HepG2 (cell line): ENCODE results near the gene TFB1M.
"Not testable (repeated sequence)": the region's sequence is repeated elsewhere in the genome, so short reads cannot be mapped to it uniquely, and the experiment has no call there.

Source experiments
- EED ChIP-seq: sonication (generic); formaldehyde crosslinking; IDR thresholded peaks from 2 replicates; pipeline ENCODE4 v1.5.0; 2020; ENCODE audit warnings: mild to moderate bottlenecking, missing genetic modification reagents
- FOXA1 ChIP-seq, 2 experiments: fragments of 450-650 bp in 1 of 2; sonication (generic) in 1 of 2; formaldehyde crosslinking in 1 of 2; IDR thresholded peaks; 2 replicates each; pipeline versions ENCODE4 v1.4.0 to v1.6.1; 2016 to 2020; ENCODE audit warnings: missing genetic modification reagents in 1 of 2
- FOXJ3 ChIP-seq: sonication (generic); formaldehyde crosslinking; IDR thresholded peaks from 2 replicates; pipeline ENCODE4 v1.4.0; 2020; ENCODE audit warnings: missing genetic modification reagents, mild to moderate bottlenecking, borderline replicate concordance
- POLR2AphosphoS5 ChIP-seq: IDR thresholded peaks from 2 replicates; pipeline ENCODE4 v1.6.1; 2012; ENCODE audit warnings: low read depth, low read length
- PRDM4 ChIP-seq: sonication (generic); formaldehyde crosslinking; IDR thresholded peaks from 2 replicates; pipeline ENCODE4 v1.9.0; 2021; ENCODE audit warnings: missing genetic modification reagents, borderline replicate concordance
- SMARCC2 ChIP-seq: fragments of 450-650 bp; IDR thresholded peaks from 2 replicates; pipeline ENCODE4 v1.6.1; 2017; ENCODE audit warnings: antibody characterized with exemption, mild to moderate bottlenecking
- ZBTB44 ChIP-seq: sonication (generic); formaldehyde crosslinking; IDR thresholded peaks from 2 replicates; pipeline ENCODE4 v1.4.0; 2020; ENCODE audit warnings: missing genetic modification reagents
- ZHX1 ChIP-seq: sonication (generic); formaldehyde crosslinking; IDR thresholded peaks from 2 replicates; pipeline ENCODE4 v1.8.1; 2022; ENCODE audit warnings: low read depth, mild to moderate bottlenecking, missing genetic modification reagents
- ZNF274 ChIP-seq: sonication (generic); formaldehyde crosslinking; IDR thresholded peaks from 2 replicates; pipeline ENCODE4 v1.5.1; 2020; ENCODE audit warnings: mild to moderate bottlenecking, missing genetic modification reagents
- ZNF501 ChIP-seq: sonication (generic); formaldehyde crosslinking; IDR thresholded peaks from 2 replicates; pipeline ENCODE4 v1.5.1; 2020; ENCODE audit warnings: mild to moderate bottlenecking, moderate library complexity, missing genetic modification reagents
- ZNF503 ChIP-seq: sonication (generic); formaldehyde crosslinking; IDR thresholded peaks from 2 replicates; pipeline ENCODE4 v1.4.0; 2020; ENCODE audit warnings: missing genetic modification reagents

- TF ChIP-seq ZBTB44 (CRISPR knock-in tag); SMARCC2; FOXA1 (IDR thresholded peaks at IDR 0.05); FOXA1 (CRISPR knock-in tag; IDR thresholded peaks at IDR 0.05); EED (CRISPR knock-in tag); FOXJ3 (CRISPR knock-in tag); ZNF503 (CRISPR knock-in tag); ZHX1; ZNF501 (CRISPR knock-in tag); ZNF274; PRDM4 (CRISPR knock-in tag); POLR2AphosphoS5: not testable (repeated sequence)
Observed at GRCh38 chr6:155338237-155338636, 24.0 kb upstream of the TFB1M start.
